Omental fat pad (tissue), 4 donors: ENCODE data around the gene CACNA1S. TPM values are rescaled to one million over a fixed set of nuclear protein-coding genes. Genes with fewer than 3 reads are reported as not detected.

Experiments used
- ATAC-seq: fragments of 150-250 bp; one replicate; pipeline ENCODE4 v1.9.1; 2016; ENCODE audit warnings: mild to moderate bottlenecking, moderate library complexity; ENCODE audit not compliant: low FRiP score
- DNase-seq: peaks from one replicate; pipeline ENCODE4 v3.0.0-alpha.2; 2019; ENCODE audit warnings: low spot score
- total RNA-seq, 4 donors: library from RNA; depleted of rRNA; stranded (reverse); fragments of >200 nt; gene quantifications; one replicate each; pipeline ENCODE4 v1.1.0, GENCODE V29; 2016
- TF ChIP-seq, protein P1 (sequence below), 3 donors: fragments of 450-650 bp; IDR thresholded peaks; one replicate each; pipeline ENCODE4 v1.5.1; 2016 to 2017; ENCODE audit warnings: antibody characterized with exemption in 3 of 3, mild to moderate bottlenecking in 3 of 3, moderate library complexity in 2 of 3

Gene CACNA1S
- total RNA-seq, 4 donors from 2014 or later, result not detected

DNA sequence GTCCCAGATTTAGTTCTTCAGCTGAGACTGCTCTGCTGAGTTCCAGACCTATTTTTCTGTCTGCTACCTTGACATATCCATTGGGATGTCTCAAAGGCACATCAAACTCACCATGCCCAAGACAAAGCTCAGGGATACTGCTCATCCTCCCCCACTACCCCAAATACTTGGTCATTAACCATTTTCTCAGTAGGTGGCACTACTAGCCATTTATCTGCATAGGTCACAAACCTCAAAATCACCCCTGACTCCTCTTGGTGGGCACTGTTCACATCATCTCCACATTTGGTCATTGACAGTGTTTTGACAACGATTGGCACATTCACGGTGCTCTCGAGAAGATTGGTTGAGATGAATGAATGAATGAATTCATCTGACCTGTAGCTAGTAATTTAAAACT is 32.1 kb downstream of the CACNA1S start:
- TF ChIP-seq, protein P1, sequence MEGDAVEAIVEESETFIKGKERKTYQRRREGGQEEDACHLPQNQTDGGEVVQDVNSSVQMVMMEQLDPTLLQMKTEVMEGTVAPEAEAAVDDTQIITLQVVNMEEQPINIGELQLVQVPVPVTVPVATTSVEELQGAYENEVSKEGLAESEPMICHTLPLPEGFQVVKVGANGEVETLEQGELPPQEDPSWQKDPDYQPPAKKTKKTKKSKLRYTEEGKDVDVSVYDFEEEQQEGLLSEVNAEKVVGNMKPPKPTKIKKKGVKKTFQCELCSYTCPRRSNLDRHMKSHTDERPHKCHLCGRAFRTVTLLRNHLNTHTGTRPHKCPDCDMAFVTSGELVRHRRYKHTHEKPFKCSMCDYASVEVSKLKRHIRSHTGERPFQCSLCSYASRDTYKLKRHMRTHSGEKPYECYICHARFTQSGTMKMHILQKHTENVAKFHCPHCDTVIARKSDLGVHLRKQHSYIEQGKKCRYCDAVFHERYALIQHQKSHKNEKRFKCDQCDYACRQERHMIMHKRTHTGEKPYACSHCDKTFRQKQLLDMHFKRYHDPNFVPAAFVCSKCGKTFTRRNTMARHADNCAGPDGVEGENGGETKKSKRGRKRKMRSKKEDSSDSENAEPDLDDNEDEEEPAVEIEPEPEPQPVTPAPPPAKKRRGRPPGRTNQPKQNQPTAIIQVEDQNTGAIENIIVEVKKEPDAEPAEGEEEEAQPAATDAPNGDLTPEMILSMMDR (IDR thresholded peaks at IDR 0.05), result no peak
- no peak for ATAC-seq
- DNase-seq, result no peak

DNA sequence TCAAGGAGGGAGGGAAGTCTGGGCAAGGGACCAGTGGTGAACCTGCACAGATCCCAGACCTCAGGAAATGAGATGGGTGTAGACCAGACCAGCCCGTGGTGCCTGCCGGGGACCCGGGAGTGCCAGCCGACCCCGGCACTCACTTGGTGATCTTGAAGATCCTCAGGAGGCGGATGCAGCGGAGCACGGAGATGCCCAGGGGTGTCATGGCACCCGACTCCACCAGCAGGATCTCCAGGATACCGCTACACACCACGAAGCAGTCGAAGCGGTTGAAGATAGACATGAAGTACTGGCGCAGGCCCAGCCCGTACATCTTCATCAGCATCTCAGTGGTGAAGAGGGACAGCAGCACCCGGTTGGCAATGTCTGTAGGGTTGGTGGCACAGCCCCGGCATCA is 34.5 kb downstream of the CACNA1S start:
- DNase-seq (no peak), ATAC-seq (no peak)
- TF ChIP-seq, protein P1 (IDR thresholded peaks at IDR 0.05), result no peak

DNA sequence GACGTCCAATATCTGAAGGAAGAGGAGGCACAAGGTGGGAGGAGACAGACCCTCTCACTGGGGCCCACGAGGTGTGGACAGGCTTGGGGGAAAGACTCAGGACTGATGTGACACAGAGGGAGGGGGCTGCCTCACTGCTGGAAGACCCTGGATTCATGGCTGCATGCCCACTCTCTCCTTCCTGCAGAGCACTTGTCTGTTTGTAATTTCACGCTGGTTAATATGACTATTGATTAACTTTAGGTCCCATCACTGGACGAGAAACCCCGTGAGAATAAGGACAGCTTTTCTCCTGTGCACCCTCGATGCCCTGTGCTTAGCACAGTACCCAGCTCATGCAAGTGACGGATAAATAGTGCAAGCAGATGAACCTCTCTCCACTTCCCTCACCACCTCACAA is 35.1 kb downstream of the CACNA1S start:
- TF ChIP-seq, protein P1 (IDR thresholded peaks at IDR 0.05), result no peak
- no peak for DNase-seq
- no peak for ATAC-seq

DNA sequence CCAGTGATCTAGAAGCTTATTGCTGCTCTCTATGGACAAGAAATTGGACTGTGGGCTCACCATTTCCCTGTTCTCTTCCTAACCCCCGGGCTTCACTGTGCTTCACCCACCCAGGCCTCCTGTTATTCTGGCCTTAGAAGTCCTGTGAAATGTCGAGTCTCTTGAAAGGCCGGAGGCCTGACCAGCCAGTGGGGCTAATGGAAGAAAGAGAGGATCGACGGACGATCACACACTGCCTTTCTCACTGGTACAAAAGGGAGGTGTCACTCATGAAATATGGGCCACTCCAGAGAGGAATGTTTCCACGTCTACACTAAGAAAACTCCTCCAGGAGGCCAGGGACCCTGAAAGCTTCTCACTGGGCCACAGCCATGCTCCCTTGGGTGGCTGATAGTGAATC is 36.1 kb downstream of the CACNA1S start:
- no peak for ATAC-seq
- TF ChIP-seq, protein P1 (IDR thresholded peaks at IDR 0.05), result no peak

DNA sequence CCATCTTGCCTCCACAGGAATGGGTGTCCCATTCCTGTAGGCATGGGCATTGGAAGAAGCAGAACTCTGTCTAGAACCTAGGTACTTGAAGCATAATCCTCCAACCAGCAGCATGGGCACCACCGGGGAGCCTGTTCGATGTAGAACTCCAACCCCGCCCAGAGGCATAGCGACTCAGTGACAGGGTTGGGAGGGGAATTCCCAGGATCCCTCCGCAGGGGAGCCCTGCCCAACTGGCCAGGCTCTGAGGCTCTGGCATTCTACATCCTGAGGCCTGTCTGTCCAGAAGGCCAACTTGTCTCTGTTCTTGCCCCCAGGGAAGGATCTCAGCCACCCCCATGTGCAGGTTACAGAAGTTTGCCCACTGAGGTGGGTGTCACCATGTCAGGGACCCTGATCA is 38.2 kb downstream of the CACNA1S start:
- ATAC-seq (no peak), DNase-seq (no peak)
- TF ChIP-seq, protein P1 (IDR thresholded peaks at IDR 0.05), result no peak

More for the DNA sequence above, 36.1 kb downstream of the CACNA1S start:
- DNase-seq, result no peak

DNA sequence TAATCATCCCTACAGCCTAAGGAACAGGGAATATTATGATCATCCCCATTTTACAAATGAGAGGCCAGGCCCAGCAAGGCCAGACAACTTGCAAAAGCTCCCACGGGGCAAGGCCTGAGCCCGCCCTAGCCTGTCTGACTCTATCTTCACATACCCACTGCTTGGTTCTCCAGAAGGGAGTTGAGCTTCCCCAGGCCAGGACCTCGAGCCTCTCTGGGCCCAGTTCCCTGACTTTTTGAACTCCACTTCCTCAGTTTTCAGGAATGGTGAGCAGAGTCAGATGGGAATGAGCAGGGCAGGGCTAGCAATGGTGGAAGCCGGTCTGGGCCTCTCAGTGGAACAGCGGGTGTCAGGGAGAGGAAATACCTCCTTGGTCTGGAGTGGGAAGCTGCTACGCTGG is 39.3 kb downstream of the CACNA1S start:
- DNase-seq (no peak), ATAC-seq (no peak)
- TF ChIP-seq, protein P1 (IDR thresholded peaks at IDR 0.05), result no peak

DNA sequence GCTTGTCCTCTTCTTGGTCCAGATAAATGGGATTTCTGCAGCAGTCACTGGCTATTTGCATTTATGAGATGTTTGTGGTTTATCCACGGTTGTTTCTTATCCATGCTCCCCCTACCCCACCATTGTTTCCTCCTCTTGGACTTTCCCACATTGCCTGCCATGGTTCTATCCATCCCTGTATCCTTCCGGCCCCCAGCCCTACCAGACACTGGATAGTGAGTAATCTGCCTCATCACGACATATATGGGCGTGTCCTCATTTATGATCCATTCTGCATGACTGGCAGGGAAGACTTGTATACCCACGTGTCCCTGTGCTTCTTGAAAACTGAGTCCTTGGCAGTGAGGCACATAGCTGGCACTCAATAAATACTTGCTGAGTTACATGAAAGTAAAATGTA is 40.1 kb downstream of the CACNA1S start:
- TF ChIP-seq, protein P1 (IDR thresholded peaks at IDR 0.05), result no peak
- ATAC-seq (no peak), DNase-seq (no peak)
